Activated T-cell treated with anti-CD3 and anti-CD28 coated beads, Interleukin-2, amount 50 U/mL, for 72 hours (primary cell): Measurements from ENCODE around the gene CAMTA1. TPM values are rescaled to one million over a fixed set of nuclear protein-coding genes. Genes with fewer than 3 reads are reported as not detected.

ENCODE experiments used
- ATAC-seq, 2 donors: fragments of 150-1000 bp; cut with Tn5 transposase; replicated peaks in 1 of 2; 2 replicates each; pipeline ENCODE4 v1.10.0; 2021; ENCODE audit warnings: moderate library complexity in 2 of 2, mild to moderate bottlenecking in 1 of 2
- DNase-seq, 2 donors: peaks; one replicate each; pipeline ENCODE4 v3.0.0; 2021 to 2022; ENCODE audit warnings: mixed read lengths in 1 of 2
- H3K27ac Mint-ChIP-seq: one replicate; pipeline ENCODE4 v1.8.0; 2022; ENCODE audit warnings: mild to moderate bottlenecking, moderate library complexity, mixed read lengths
- H3K27me3 Mint-ChIP-seq: one replicate; pipeline ENCODE4 v1.8.0; 2022; ENCODE audit warnings: low read depth, mixed read lengths
- H3K36me3 Mint-ChIP-seq, 2 donors: one replicate each; pipeline ENCODE4 v1.8.0; 2022; ENCODE audit warnings: mixed read lengths in 2 of 2, mild to moderate bottlenecking in 1 of 2; ENCODE audit not compliant: insufficient read depth in 2 of 2
- H3K4me1 Mint-ChIP-seq: one replicate; pipeline ENCODE4 v1.8.0; 2022; ENCODE audit warnings: low read depth, mixed read lengths
- H3K4me3 Mint-ChIP-seq, 2 donors: one replicate each; pipeline ENCODE4 v1.8.0; 2022; ENCODE audit warnings: mild to moderate bottlenecking in 2 of 2, mixed read lengths in 2 of 2, moderate library complexity in 2 of 2
- H3K9me3 Mint-ChIP-seq, 2 donors: one replicate each; pipeline ENCODE4 v1.8.0; 2022; ENCODE audit warnings: mixed read lengths in 2 of 2
- total RNA-seq, 2 donors: library from RNA; stranded (reverse); gene quantifications; one replicate each; pipeline ENCODE4 v1.2.3, GENCODE V29; 2022

Gene CAMTA1
- total RNA-seq, 2 donors from 2014 or later = 47.8 to 63.3 TPM

- H3K4me1 Mint-ChIP-seq = peaks cover 5% of the 10 kb centered on the region
- DNase-seq (no peak), ATAC-seq (no peak)
- no peak overlapping the region for H3K27ac Mint-ChIP-seq
- peaks cover 25% of the 10 kb centered on the region for H3K27me3 Mint-ChIP-seq
- no peaks in the 10 kb centered on the region for H3K36me3 Mint-ChIP-seq
- H3K9me3 Mint-ChIP-seq = peaks cover 2 to 3% of the 10 kb centered on the region in 2 donors
- no peak overlapping the region for H3K4me3 Mint-ChIP-seq
These were observed 614.4 kb downstream of the CAMTA1 start for GRCh38 chr1:7399514-7400125.

GRCh38 chr1:7400566-7400965 is 615.3 kb downstream of the CAMTA1 start:
- peaks cover 0 to 2% of the 10 kb centered on the region in 2 donors for H3K9me3 Mint-ChIP-seq
- DNase-seq = no peak
- H3K27me3 Mint-ChIP-seq = peaks cover 25% of the 10 kb centered on the region
- H3K27ac Mint-ChIP-seq = no peak overlapping the region
- H3K4me1 Mint-ChIP-seq = peaks cover 5% of the 10 kb centered on the region
- no peak for ATAC-seq
- no peaks in the 10 kb centered on the region for H3K36me3 Mint-ChIP-seq
- no peak overlapping the region for H3K4me3 Mint-ChIP-seq

- H3K4me3 Mint-ChIP-seq = no peak overlapping the region
- ATAC-seq = no peak
These were observed 616.7 kb downstream of the CAMTA1 start for GRCh38 chr1:7401814-7402547.

GRCh38 chr1:7402548-7402850 is 617.2 kb downstream of the CAMTA1 start:
- DNase-seq (no peak), ATAC-seq (no peak)
- Mint-ChIP-seq H3K4me1 (peaks cover 5% of the 10 kb centered on the region), H3K27me3 (peaks cover 25% of the 10 kb centered on the region), H3K9me3 (peaks cover 0 to 2% of the 10 kb centered on the region in 2 donors), H3K27ac (no peak overlapping the region), H3K4me3 (no peak overlapping the region), H3K36me3 (no peaks in the 10 kb centered on the region)

More at GRCh38 chr1:7401814-7402547, 616.7 kb downstream of the CAMTA1 start:
- Mint-ChIP-seq H3K9me3 (peaks cover 0 to 2% of the 10 kb centered on the region in 2 donors), H3K27me3 (peaks cover 25% of the 10 kb centered on the region), H3K4me1 (peaks cover 5% of the 10 kb centered on the region), H3K27ac (no peak overlapping the region), H3K36me3 (no peaks in the 10 kb centered on the region)
- no peak for DNase-seq

GRCh38 chr1:7403265-7404045 is 618.2 kb downstream of the CAMTA1 start:
- Mint-ChIP-seq H3K4me1 (peaks cover 5% of the 10 kb centered on the region), H3K27me3 (peaks cover 25% of the 10 kb centered on the region), H3K4me3 (no peak overlapping the region), H3K9me3 (peaks cover 0 to 2% of the 10 kb centered on the region in 2 donors), H3K36me3 (no peaks in the 10 kb centered on the region), H3K27ac (no peak overlapping the region)
- ATAC-seq (peak in 1 of 2 donors; percentile 59), DNase-seq (no peak)

DNA sequence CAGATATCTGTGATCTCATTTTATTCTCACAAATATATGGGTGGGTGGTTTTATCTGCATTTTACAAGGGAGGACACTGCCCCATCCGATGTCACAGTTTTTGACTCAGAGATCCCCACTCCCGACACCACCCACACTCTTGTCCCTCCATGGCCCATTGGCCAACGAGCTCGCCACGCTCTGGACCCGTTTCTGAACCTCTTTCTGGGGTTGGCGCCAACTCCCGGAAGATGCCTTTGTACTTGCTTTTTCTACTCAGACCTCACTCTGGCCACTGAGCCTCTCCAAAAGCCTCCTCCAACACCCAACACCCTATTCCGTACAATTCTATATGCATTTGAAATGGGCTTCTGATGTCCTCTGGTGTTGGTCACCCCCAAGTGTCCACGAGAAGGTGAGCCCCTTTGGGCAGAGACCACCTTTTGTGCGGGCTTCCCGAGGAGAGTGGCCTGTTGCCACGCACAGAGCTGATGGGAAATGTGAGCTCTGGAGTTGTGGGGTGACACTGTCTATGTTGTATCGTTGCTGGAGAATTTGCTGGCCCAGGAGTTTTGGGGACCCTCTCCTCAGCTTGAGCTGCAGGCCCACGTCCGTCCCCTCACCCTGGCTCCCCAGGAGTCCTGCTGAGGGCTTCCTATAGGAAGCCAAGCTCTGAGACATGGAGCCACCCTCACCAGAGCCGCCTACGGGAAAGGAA is 618.9 kb downstream of the CAMTA1 start:
- DNase-seq = no peak
- H3K27ac Mint-ChIP-seq = no peak overlapping the region
- H3K4me1 Mint-ChIP-seq = peaks cover 5% of the 10 kb centered on the region
- H3K9me3 Mint-ChIP-seq = peaks cover 0 to under 1% of the 10 kb centered on the region in 2 donors
- peaks cover 21% of the 10 kb centered on the region for H3K27me3 Mint-ChIP-seq
- H3K4me3 Mint-ChIP-seq = no peak overlapping the region
- no peaks in the 10 kb centered on the region for H3K36me3 Mint-ChIP-seq
- no peak for ATAC-seq

GRCh38 chr1:7405844-7406500 is 620.7 kb downstream of the CAMTA1 start:
- Mint-ChIP-seq H3K36me3 (no peaks in the 10 kb centered on the region), H3K27ac (no peak overlapping the region), H3K4me1 (peaks cover 5% of the 10 kb centered on the region), H3K9me3 (no peaks in the 10 kb centered on the region), H3K4me3 (no peak overlapping the region), H3K27me3 (peaks cover 13% of the 10 kb centered on the region)
- no peak for DNase-seq
- ATAC-seq = no peak

DNA sequence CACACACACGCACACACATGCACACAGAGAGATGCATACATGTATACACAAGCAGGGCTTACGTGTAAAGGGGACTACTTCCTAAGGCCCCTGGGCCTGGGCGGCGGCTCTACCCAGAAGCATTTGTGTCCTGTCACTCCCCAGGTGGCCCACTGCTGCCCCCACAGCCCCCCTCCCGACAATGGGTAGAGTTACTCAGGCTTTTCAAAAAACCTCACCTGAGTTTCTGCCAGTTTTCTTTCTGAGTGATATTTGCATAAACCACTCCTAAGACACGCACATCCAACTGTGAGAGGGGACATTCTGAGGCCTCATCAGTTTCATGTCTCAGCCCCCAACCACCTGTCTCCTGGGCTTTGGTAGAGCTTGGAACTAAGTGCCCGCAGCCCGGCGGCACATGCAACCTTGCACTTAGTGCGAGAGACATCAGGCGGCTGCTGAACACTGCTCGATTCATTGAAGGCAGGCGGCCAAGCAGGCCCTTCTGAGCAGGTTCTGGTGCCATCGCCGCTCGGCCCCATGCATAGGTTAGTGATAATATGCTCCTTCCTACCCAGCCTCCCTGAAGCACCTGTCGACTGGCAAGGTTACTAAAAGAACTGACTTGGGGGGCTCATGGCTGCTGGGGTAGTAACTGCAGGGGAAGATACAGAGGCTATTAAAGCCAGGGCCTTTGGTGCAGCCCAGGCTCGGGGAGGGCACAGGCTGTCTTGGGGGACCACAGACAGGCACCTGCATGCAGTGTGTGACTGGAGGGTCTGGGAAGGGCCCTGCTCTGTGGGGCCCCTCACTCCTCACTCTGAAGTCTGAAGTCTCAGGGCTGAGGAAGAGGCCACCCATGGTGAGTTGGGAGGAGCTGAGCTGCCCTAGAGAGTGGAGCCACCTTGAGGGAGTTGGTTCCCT is 621.6 kb downstream of the CAMTA1 start:
- Mint-ChIP-seq H3K4me1 (peaks cover 5% of the 10 kb centered on the region), H3K4me3 (no peak overlapping the region), H3K27ac (no peak overlapping the region), H3K36me3 (no peaks in the 10 kb centered on the region), H3K9me3 (no peaks in the 10 kb centered on the region), H3K27me3 (peaks cover 6% of the 10 kb centered on the region)
- DNase-seq = no peak
- ATAC-seq = no peak

GRCh38 chr1:7407544-7407895 is 622.3 kb downstream of the CAMTA1 start:
- H3K4me3 Mint-ChIP-seq = no peak overlapping the region
- DNase-seq (no peak), ATAC-seq (no peak)
- peaks cover 5% of the 10 kb centered on the region for H3K4me1 Mint-ChIP-seq
- no peaks in the 10 kb centered on the region for H3K27me3 Mint-ChIP-seq
- no peaks in the 10 kb centered on the region for H3K9me3 Mint-ChIP-seq
- no peak overlapping the region for H3K27ac Mint-ChIP-seq
- no peaks in the 10 kb centered on the region for H3K36me3 Mint-ChIP-seq

GRCh38 chr1:7407980-7408770 is 622.9 kb downstream of the CAMTA1 start:
- Mint-ChIP-seq H3K27ac (no peak overlapping the region), H3K9me3 (no peaks in the 10 kb centered on the region), H3K4me3 (no peak overlapping the region), H3K36me3 (no peaks in the 10 kb centered on the region), H3K27me3 (no peaks in the 10 kb centered on the region), H3K4me1 (peaks cover 4% of the 10 kb centered on the region)
- no peak for DNase-seq
- ATAC-seq = no peak

- ATAC-seq (no peak), DNase-seq (no peak)
- no peak overlapping the region for H3K27ac Mint-ChIP-seq
- no peaks in the 10 kb centered on the region for H3K27me3 Mint-ChIP-seq
- no peak overlapping the region for H3K4me3 Mint-ChIP-seq
- H3K36me3 Mint-ChIP-seq = no peaks in the 10 kb centered on the region
- no peaks in the 10 kb centered on the region for H3K9me3 Mint-ChIP-seq
- H3K4me1 Mint-ChIP-seq = no peaks in the 10 kb centered on the region
These were observed 623.5 kb downstream of the CAMTA1 start for GRCh38 chr1:7408771-7409150.
